Activated T-cell treated with anti-CD3 and anti-CD28 coated beads, Interleukin-2, amount 50 U/mL, for 4 hours (primary cell): Measurements from ENCODE around the gene G3BP1. TPM values are rescaled to one million over a fixed set of nuclear protein-coding genes. Genes with fewer than 3 reads are reported as not detected.

Source experiments
- ATAC-seq, 2 donors: fragments of 200-7000 bp; cut with Tn5 transposase; one replicate each; pipeline ENCODE4 v1.10.0; 2021
- DNase-seq: peaks from one replicate; pipeline ENCODE4 v3.0.0-alpha.2; 2020
- H3K27me3 Mint-ChIP-seq: one replicate; pipeline ENCODE4 v1.8.0; 2021; ENCODE audit warnings: low read depth, mixed read lengths
- H3K36me3 Mint-ChIP-seq: one replicate; pipeline ENCODE4 v1.8.0; 2022; ENCODE audit warnings: mixed read lengths; ENCODE audit not compliant: insufficient read depth
- H3K4me1 Mint-ChIP-seq: one replicate; pipeline ENCODE4 v1.8.0; 2021; ENCODE audit warnings: low read depth, mixed read lengths
- H3K4me3 Mint-ChIP-seq: one replicate; pipeline ENCODE4 v1.8.0; 2021; ENCODE audit warnings: mild to moderate bottlenecking, moderate library complexity, mixed read lengths
- H3K9me3 Mint-ChIP-seq: one replicate; pipeline ENCODE4 v1.8.0; 2021; ENCODE audit warnings: mixed read lengths
- total RNA-seq, 3 donors: library from RNA; stranded (reverse); gene quantifications; one replicate each; pipeline ENCODE4 v1.2.1, GENCODE V29; 2021

The G3BP1 gene
- total RNA-seq, 3 donors from 2014 or later = 532 to 555 (median 540) TPM

DNA sequence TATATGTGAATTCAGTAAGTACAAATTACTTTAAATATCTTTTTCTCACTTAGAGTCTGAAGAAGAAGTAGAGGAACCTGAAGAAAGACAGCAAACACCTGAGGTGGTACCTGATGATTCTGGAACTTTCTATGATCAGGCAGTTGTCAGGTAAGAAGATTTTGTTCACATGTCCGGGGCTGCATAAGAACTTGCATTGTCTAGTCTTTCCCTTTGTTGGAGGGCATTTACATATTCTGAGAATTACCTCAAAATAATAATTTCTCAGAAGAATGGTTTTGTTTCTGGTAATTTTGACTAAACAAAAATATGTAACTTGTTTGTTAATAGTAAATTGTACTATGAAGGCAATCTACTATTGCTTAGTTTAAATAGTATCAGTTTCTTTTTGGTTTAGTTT is 23.7 kb downstream of the G3BP1 start:
- ATAC-seq (no peak), DNase-seq (no peak)
- peaks cover 24% of the 10 kb centered on the region for H3K4me1 Mint-ChIP-seq
- peaks cover 58% of the 10 kb centered on the region for H3K36me3 Mint-ChIP-seq
- no peak overlapping the region for H3K4me3 Mint-ChIP-seq
- no peaks in the 10 kb centered on the region for H3K27me3 Mint-ChIP-seq
- no peaks in the 10 kb centered on the region for H3K9me3 Mint-ChIP-seq

DNA sequence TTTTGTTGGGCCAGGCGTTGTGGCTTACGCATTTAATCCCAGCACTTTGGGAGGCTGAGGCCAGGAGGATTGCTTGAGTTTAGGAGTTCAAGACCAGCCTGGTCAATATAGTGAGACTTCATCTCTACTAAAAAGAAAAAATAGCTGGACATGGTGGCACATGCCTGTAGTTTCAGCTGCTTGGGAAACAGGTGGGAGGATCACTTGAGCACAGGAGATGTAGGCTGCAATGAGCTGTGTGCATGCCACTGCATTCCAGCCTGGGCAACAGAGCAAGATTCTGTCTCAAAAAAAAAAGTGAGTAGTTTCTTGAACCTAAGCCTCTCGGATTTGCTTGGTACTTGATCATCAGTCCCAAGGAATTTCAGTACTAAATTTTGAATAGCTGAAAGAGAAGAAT is 26.9 kb downstream of the G3BP1 start:
- H3K27me3 Mint-ChIP-seq = no peaks in the 10 kb centered on the region
- H3K4me1 Mint-ChIP-seq = peaks cover 24% of the 10 kb centered on the region
- H3K9me3 Mint-ChIP-seq = no peaks in the 10 kb centered on the region
- DNase-seq = no peak
- H3K4me3 Mint-ChIP-seq = no peak overlapping the region
- H3K36me3 Mint-ChIP-seq = peaks cover 57% of the 10 kb centered on the region
- ATAC-seq = no peak

DNA sequence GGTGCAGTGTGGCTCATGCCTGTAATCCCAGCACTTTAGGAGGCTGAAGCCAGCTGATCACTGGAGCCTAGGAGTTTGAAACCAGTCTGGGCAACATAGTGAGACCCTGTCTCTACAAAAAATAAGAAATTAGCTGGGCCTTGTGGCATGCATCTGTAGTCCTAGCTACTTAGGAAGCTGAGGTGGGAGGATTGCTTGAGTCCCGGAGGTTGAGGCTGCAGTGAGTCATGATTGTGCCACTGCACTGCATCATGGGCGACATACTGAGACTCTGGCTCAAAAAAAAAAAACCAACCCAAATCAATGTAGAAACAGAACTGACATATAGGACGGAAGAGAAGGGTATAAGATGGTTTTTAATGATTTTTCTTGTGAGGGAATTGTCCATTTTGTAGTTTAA is 27.7 kb downstream of the G3BP1 start:
- Mint-ChIP-seq H3K4me3 (no peak overlapping the region), H3K36me3 (peaks cover 57% of the 10 kb centered on the region)
- peak in 1 of 2 donors; percentile 53 for ATAC-seq

DNA sequence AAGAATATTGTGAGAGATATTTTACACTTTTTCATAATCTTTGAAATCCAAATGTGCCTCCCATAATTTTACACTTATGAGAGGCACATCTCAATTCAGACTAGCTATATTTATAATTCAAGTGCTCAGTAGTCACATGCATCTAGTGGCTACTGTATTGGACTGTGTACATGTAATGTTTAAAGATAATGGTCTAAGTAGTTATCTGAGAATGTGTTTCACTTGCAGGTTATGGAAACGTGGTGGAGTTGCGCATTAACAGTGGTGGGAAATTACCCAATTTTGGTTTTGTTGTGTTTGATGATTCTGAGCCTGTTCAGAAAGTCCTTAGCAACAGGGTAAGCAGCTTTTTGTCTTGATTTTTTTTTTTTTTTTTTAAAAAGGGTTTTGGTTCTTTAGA is 28.8 kb downstream of the G3BP1 start:
- DNase-seq (no peak), ATAC-seq (no peak)
- H3K4me3 Mint-ChIP-seq = no peak overlapping the region
- peaks cover 28% of the 10 kb centered on the region for H3K4me1 Mint-ChIP-seq
- peaks cover 60% of the 10 kb centered on the region for H3K36me3 Mint-ChIP-seq
- H3K27me3 Mint-ChIP-seq = no peaks in the 10 kb centered on the region
- no peaks in the 10 kb centered on the region for H3K9me3 Mint-ChIP-seq

More for the DNA sequence above, 27.7 kb downstream of the G3BP1 start:
- Mint-ChIP-seq H3K4me1 (peaks cover 22% of the 10 kb centered on the region), H3K9me3 (no peaks in the 10 kb centered on the region), H3K27me3 (no peaks in the 10 kb centered on the region)
- no peak for DNase-seq

DNA sequence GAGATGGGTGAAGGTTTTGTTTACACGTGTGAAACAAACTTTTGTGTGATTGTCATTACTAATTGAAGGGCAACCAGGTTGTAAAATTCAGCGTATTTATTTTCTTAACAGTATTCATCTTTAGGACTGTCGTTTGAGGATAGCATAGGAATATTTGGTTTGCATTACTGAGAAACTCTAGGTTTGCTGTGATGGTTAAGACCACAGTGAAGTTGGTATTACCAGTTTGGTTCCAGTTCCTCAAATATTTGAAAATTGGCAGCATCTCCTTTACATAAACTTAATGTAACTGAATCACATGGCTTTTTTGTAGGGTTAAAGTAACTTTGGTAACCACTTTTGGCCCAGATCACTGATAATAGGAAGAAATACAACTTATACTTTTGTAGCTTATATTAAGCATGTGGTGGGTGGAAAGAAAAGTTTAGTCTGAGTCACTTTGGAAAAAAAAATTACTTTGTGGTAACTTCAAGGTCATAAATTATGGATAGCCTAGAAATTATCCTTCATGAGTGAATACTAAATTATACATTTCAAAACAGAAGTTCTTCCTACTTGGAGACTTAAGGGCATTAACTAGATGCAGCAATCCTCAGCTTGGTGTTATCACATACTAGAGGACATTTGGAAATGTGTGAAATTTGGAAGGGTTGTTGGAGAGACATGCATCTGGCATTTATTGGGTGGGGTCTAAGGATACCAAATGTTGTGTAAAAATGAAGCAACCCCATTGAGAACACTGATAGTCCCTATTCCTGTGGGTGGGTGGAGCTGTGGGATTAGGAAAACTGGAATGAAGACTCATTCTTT is 33.9 kb downstream of the G3BP1 start:
- Mint-ChIP-seq H3K27me3 (no peaks in the 10 kb centered on the region), H3K36me3 (peaks cover 47% of the 10 kb centered on the region), H3K9me3 (no peaks in the 10 kb centered on the region), H3K4me1 (peaks cover 22% of the 10 kb centered on the region), H3K4me3 (no peak overlapping the region)
- no peak for ATAC-seq
- no peak for DNase-seq

DNA sequence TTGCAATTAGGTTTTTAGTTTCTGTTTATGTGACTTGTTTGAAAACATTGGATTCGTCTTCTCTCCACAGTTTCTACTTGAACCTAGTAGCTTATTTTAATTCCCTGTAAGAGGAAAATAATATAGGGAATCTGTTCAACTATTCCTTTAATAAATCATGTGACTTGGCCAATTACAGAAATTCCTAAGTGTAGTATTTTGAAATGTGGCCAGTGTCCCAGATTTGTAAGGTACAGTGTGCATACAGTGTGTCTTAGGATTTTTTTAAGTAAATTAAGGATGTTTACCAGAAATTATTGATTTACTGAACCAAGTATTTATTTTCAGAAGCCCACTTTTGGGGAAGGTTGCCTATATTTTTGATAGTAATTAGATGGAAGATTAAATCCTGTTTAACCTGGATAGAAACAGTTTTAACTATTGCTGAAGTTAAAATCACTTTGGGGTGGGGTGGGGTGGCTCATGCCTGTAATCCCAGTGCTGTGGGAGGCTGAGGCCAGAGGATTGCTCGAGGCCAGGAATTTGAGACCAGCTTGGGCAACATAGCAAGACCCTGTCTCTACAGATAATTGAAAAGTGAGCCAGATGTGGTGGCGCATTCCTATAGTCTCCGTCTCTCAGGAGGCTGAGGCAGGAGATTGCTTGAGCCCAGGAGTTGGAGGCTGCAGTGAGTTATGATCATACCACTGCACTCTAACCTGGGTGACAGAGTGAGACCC is 36.9 kb downstream of the G3BP1 start:
- H3K4me3 Mint-ChIP-seq = no peak overlapping the region
- DNase-seq (no peak), ATAC-seq (no peak)
- peaks cover 54% of the 10 kb centered on the region for H3K36me3 Mint-ChIP-seq
- H3K9me3 Mint-ChIP-seq = peaks cover 3% of the 10 kb centered on the region
- H3K27me3 Mint-ChIP-seq = no peaks in the 10 kb centered on the region
- H3K4me1 Mint-ChIP-seq = peaks cover 31% of the 10 kb centered on the region

DNA sequence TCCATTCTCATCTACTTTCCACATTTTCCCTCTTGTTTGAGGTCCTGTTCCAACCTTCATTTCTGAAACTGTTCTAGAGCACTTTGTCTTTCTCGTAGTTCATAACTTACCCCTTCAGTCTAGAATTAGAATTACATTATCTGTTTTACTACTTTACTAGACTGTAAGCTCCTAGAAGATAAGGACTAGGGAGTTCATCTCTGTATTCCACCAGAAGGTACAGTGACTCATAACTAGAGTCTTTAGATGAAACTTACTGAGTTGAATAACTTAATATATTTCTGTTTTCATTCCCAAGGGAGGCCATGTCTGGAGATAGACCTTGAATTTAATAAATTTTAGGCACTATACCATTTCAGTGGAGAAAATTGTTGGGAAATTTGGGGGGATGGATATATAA is 38.7 kb downstream of the G3BP1 start:
- H3K9me3 Mint-ChIP-seq = peaks cover 3% of the 10 kb centered on the region
- ATAC-seq = no peak

DNA sequence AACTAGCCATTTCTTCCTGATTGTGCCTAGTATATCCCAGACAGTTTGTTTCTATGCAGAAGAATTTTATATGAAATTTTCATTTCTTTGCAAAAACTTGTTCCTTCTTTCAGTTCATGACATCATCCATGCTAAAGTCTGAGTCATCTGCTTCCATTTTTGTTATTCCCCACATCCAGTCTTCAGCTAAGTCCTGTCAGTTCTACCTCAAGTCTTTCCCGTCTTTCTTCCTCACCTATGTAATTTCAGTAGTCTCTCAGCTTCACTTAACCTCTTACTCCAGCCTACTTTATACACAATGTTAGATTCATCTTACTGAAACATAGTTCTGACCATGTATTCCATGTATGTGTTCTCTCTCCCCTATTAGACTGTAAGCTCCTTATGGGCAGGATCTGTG is 39.1 kb downstream of the G3BP1 start:
- Mint-ChIP-seq H3K4me1 (peaks cover 20% of the 10 kb centered on the region), H3K4me3 (no peak overlapping the region), H3K27me3 (no peaks in the 10 kb centered on the region), H3K36me3 (peaks cover 41% of the 10 kb centered on the region), H3K9me3 (peaks cover 3% of the 10 kb centered on the region)
- ATAC-seq (no peak), DNase-seq (no peak)

More for the DNA sequence above, 38.7 kb downstream of the G3BP1 start:
- DNase-seq = no peak
- Mint-ChIP-seq H3K27me3 (no peaks in the 10 kb centered on the region), H3K4me1 (peaks cover 25% of the 10 kb centered on the region), H3K4me3 (no peak overlapping the region), H3K36me3 (peaks cover 46% of the 10 kb centered on the region)

DNA sequence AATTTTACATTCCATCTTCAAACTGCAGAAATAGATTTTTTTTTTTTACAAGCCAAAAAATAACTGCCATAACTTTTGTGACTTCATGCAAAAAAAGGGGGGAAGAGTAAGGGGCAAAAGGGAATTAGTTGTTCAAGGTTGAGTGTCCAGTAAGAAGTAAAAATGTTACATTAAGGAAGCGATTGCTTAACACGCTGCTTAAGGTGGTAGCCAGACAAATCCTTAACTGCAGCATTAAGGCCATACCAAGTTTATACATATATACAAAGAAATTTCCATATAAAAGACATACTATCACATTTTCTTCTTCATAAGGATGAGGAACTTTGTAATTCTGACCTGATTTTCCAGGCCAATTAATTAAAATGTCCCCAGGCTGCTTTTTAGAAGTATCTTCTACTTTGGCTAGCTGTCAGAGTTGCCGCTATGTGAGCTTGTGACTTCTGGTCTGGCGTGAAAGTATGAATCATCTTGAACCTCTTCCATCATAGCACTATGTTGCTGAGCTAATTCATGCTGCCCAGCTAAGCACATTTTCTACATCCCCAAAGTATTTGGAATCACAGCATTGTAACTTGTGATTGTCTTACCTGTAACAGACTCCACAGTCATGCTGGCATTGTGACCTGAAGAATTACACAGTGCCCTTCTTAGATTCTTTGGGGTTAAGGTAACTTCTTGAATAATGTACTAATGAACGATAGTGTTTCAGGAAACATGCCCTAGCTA is 40.0 kb downstream of the G3BP1 start:
- Mint-ChIP-seq H3K36me3 (peaks cover 43% of the 10 kb centered on the region), H3K4me1 (peaks cover 17% of the 10 kb centered on the region), H3K4me3 (no peak overlapping the region), H3K9me3 (peaks cover 3% of the 10 kb centered on the region), H3K27me3 (no peaks in the 10 kb centered on the region)
- ATAC-seq (no peak), DNase-seq (no peak)

DNA sequence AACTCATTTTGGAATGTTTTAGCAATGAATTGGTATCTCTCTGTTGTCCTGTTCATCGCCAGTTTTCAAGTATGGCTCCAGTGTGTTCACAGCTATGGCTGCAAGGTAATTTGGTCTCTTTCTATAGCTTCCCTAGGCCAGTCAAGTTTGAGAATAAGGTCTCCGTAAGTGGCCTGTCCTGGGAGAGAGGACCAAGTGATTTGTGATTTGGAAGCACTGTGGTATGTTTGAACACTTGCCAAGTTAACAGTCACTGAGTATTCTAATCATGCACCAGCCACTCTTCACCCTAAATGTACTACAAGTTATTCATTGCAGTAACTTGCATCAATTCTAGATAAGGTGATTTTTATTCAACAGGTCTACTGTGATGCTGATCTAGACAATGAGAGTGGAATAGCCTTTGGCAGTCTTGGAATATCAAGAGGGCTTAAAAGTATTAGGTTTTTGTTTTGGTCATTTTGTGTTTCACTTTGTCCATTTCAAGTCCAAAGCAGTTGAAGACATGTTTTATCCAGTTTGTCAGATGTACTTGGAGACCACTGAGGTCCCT is 41.1 kb downstream of the G3BP1 start:
- H3K27me3 Mint-ChIP-seq = no peaks in the 10 kb centered on the region
- DNase-seq (no peak), ATAC-seq (no peak)
- no peak overlapping the region for H3K4me3 Mint-ChIP-seq
- peaks cover 17% of the 10 kb centered on the region for H3K4me1 Mint-ChIP-seq
- peaks cover 3% of the 10 kb centered on the region for H3K9me3 Mint-ChIP-seq
- H3K36me3 Mint-ChIP-seq = peaks cover 40% of the 10 kb centered on the region

DNA sequence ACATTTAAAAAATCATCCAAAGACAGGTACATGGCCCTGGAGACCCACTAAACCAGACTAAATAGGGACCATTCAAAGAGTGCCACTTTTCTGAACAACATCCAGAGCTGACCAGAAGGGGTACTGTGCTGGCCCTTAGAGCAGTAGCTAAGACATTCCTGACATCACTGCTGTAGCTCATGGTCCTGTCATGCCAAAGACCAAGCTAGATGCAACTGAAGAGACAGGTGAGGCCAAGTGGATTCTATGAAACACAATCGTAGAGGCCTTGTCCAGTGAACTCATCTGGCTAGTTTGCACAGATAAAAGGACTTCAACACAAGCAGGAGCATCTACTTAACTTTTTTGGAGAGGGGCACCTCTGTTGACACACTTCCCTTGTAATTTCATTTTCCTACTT is 43.3 kb downstream of the G3BP1 start:
- peaks cover 3% of the 10 kb centered on the region for H3K9me3 Mint-ChIP-seq

DNA sequence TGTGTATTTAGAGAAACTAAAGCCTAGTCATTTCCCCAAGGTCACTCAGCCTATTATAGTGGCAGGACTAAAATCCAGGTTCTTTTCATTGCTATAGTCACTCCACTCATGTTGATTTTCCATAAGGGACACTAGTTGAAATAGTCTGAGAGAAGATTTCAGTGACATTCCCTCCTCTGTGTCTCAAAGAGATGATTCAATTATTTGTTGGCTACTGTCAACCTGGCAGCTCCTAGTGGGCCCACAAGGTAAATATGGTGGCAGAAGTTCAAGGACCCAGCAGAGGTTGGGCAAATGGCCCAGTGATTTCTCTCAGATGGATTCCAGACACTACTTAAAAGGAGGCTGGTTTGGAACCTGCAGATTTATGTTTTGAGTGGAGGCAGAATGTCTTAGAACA is 48.1 kb downstream of the G3BP1 start:
- H3K36me3 Mint-ChIP-seq = peaks cover 12% of the 10 kb centered on the region
- no peak for DNase-seq
- no peaks in the 10 kb centered on the region for H3K27me3 Mint-ChIP-seq
- no peaks in the 10 kb centered on the region for H3K4me1 Mint-ChIP-seq
- no peaks in the 10 kb centered on the region for H3K9me3 Mint-ChIP-seq
- no peak overlapping the region for H3K4me3 Mint-ChIP-seq
- ATAC-seq = no peak

More for the DNA sequence above, 43.3 kb downstream of the G3BP1 start:
- Mint-ChIP-seq H3K4me1 (peaks cover 14% of the 10 kb centered on the region), H3K36me3 (peaks cover 36% of the 10 kb centered on the region), H3K27me3 (no peaks in the 10 kb centered on the region), H3K4me3 (no peak overlapping the region)
- DNase-seq (no peak), ATAC-seq (no peak)

DNA sequence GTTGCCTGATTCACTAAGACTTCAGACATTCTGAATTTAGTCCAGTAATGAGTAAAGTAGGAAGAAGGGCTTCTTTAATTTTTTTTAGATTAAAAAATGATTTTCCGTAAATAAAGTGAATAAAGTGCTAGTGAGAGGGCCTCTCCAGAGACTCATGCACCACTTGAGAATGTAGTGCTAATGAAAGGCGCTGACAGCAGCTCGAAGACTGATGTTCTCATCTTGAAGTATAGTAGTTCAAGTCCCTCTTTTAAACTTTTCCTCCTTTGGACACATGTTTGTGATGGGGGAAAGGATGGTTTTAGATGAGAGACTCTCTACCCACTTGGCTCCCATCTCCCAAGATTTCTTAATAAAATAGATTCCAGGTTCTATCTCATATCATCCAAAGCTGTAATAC is 48.5 kb downstream of the G3BP1 start:
- DNase-seq (no peak), ATAC-seq (no peak)
- no peaks in the 10 kb centered on the region for H3K4me1 Mint-ChIP-seq
- H3K27me3 Mint-ChIP-seq = no peaks in the 10 kb centered on the region
- H3K9me3 Mint-ChIP-seq = no peaks in the 10 kb centered on the region
- no peak overlapping the region for H3K4me3 Mint-ChIP-seq
- H3K36me3 Mint-ChIP-seq = peaks cover 13% of the 10 kb centered on the region

DNA sequence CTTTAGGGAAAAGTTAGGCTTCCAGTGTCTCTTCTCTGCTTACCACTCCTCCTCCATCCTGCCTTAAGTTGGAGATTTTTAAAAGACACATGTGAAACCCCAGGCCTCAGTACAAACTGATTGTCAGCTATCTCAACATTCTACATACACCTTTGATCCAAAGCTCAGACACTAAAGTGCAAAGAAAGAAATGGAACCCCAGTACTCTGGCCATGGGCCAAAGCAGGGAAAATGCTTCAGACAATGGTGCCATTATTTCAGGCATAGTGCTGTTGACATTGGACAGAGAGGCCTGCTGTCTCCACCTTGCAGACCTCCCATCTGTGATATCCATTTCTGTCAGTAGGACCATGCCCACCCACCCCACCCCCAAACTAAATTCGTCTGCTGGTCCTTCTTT is 49.1 kb downstream of the G3BP1 start:
- Mint-ChIP-seq H3K4me3 (no peak overlapping the region), H3K36me3 (peaks cover 13% of the 10 kb centered on the region), H3K27me3 (no peaks in the 10 kb centered on the region), H3K9me3 (no peaks in the 10 kb centered on the region), H3K4me1 (no peaks in the 10 kb centered on the region)
- DNase-seq (no peak), ATAC-seq (no peak)
